ENCODE results near the gene THOC6. TPM values are rescaled to one million over a fixed set of nuclear protein-coding genes. Genes with fewer than 3 reads are reported as not detected.

The THOC6 gene
- total and polyA plus RNA-seq, 2 donors (not counting 1 experiment from before 2014, with no cell fraction given) = 28.5 to 52.2 TPM

DNA sequence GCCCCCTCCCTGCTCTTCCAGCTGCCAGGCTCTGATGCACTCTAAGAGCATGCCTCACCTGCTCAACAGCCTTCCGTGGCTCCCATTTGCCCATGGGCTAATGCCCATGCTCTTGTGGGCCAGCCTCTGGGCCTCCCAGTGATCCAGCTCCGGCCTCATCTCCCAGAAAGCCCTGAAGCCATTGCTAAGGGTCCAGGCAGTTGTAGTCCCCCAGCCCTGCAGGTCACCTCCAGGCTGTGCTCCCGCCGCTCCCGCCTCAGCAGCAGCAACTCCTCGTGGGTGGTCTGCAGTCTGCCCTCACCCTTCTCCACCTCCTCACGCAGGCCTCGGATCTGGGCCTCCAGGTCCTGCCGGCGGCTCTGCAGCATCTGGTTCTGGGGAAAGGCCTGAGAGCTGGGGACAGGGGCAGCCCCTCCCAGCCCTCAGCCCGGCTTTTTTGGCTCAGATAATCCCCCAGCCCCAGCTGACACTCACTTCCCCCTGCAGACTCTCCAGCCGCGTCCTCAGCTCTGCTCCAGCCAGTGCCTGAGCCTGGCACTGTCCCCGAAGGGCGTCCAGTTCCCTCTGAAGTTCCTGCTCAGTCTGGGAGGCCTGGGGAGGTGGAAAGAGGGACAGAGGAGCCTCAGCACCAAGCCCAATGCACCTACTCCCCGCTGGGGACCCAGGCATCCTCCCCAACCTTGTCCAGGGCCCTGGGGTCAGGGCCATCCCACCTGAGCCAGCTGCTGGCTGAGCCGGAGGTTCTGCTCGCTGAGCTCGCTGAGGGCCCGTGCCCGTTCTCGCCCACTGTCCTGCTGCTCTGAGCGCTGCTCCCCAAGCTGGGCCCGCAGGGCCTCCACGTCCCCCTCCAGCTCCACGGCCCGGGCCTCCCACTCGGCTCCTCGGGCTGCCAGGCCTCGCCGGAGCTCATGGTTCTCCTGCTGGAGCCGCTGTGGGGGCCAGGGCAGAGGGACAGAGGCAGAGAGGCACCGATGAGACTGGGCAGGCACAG is 6.7 kb downstream of the THOC6 start:
- peak overlapping the region; percentile 35 for H3K4me3 Mint-ChIP-seq
- Histone ChIP-seq H3K4me1 (ENCODE audit: control insufficient read depth in 2 of 2, insufficient read depth in 2 of 2, low read length in 2 of 2) (peaks cover 30 to 31% of the 10 kb centered on the region in 2 donors), H3K9me3 (ENCODE audit: control extremely low read depth in 1 of 3, control insufficient read depth in 2 of 3, insufficient read depth in 1 of 3, low read length in 2 of 3) (peaks cover 0 to 21% (median 0%) of the 10 kb centered on the region in 3 donors), H3K27me3 (replicated peaks in 1 of 4; ENCODE audit: control extremely low read depth in 1 of 4, control insufficient read depth in 3 of 4, insufficient read depth in 4 of 4, low read length in 3 of 4) (peaks cover 0 to 63% (median 33%) of the 10 kb centered on the region in 4 experiments), H3K79me2 (ENCODE audit: control insufficient read depth, insufficient read depth, low read length) (peaks cover 10% of the 10 kb centered on the region), H3K27ac (ENCODE audit: low read length in 2 of 2) (no peak overlapping the region), H3K4me3 (ENCODE audit: control extremely low read depth in 1 of 5, extremely low read depth in 1 of 5, insufficient read depth in 1 of 5, low read depth in 2 of 5, low read length in 4 of 5) (no peak overlapping the region), H3K36me3 (replicated peaks in 1 of 2; ENCODE audit: control extremely low read depth in 1 of 2, control insufficient read depth in 1 of 2, extremely low read depth in 1 of 2, insufficient read depth in 2 of 2, low read length in 1 of 2) (peaks cover 0 to 17% of the 10 kb centered on the region in 2 experiments), H4K20me1 (ENCODE audit: control insufficient read depth, insufficient read depth, low read length, poor library complexity, severe bottlenecking) (peaks cover 39% of the 10 kb centered on the region), H3K9ac (ENCODE audit: low read length) (no peak overlapping the region), H2AFZ (ENCODE audit: insufficient read depth, low read depth, low read length, poor library complexity, severe bottlenecking) (no peak overlapping the region), H3K4me2 (replicated peaks; ENCODE audit: low read depth, low read length, poor library complexity, severe bottlenecking) (no peak overlapping the region)
- H3K4me1 Mint-ChIP-seq = peaks cover 20% of the 10 kb centered on the region
- no peak for ATAC-seq (ENCODE audit: low read depth)
- H3K27me3 Mint-ChIP-seq = peaks cover 44% of the 10 kb centered on the region
- 78% methylated on average over 29 of the region's 33 CpGs for WGBS (ENCODE audit: insufficient coverage)
- TF ChIP-seq CTCF (IDR thresholded peaks at IDR 0.05) (no peak), EZH2 (IDR thresholded peaks at IDR 0.05; ENCODE audit: borderline replicate concordance, insufficient read depth, low read depth, low read length, poor library complexity, severe bottlenecking) (no peak)
- H3K27ac Mint-ChIP-seq = no peak overlapping the region
- ChIA-PET POLR2A (interaction anchor here (0.6 to 2.3 kb wide), 3 partner anchors 27 to 66 kb away, joined by 3 to 10 read pairs (median 4); no protein-coding TSS in a partner anchor), CTCF (interaction anchor here (0.6 to 8.9 kb wide), 17 partner anchors 7 to 151 kb away, joined by 3 to 213 read pairs (median 7); partner anchors contain the start of genes CLDN9, MMP25, TNFRSF12A and ZNF213)
- no peak for DNase-seq
- no peaks in the 10 kb centered on the region for H3K9me3 Mint-ChIP-seq (ENCODE audit: insufficient read depth)
- intact Hi-C loops (cut with micrococcal nuclease) = loop anchor here (1.0 to 2.0 kb wide), 2 partner anchors 28 to 99 kb away; no protein-coding TSS in a partner anchor

Measured in B cell (primary cell).